HK-2 (cell line): Measurements from ENCODE around the gene MMADHC.

Experiments used
- DNase-seq: peaks from one replicate; pipeline ENCODE4 v3.0.0-alpha.2; 2018; ENCODE audit not compliant: unreplicated experiment

The MMADHC gene

GRCh38 chr2:149587220-149587949 is at the start of gene MMADHC:
MMADHC (minus strand) TSS chr2:149587775; CDS start chr2:149587097, 678 bp downstream.
- DNase-seq, result peak; percentile 94

DNA sequence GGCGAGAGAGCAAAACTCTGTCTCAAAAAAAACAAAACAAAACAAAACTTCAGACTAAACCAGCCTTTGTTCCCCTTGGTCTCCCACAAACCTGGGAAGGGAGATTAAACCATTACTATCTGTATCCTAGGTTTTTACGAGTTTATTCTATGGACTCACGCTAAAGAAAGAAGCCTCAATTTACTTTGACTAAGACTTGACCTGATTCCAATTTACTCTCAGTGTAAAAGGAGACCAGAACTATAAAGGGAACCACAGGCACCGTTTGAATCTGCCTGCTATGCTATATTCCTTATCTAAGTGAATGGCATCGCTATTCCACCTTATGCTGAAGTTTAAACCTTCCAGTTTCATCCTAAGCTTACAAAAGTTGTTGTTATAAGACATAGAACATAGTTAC is 46.5 kb upstream of the MMADHC start:
- no peak for DNase-seq

DNA sequence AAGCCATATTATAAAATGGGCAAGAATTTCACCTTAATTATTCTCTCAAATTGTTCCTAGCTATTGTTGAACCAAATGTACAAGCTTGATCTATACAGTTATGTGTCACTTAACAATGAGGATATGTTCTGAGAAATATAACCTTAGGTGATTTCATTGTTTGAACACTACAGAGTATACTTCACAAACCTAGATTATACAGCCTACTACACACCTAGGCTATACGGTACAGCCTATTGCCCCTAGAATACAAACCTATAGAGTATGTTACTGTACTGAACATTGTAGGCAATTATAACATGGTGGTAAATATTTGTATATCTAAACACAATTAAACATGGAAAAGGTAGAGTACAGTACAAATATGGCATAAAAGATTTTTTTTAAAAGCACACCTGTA is 42.9 kb upstream of the MMADHC start:
- no peak for DNase-seq

DNA sequence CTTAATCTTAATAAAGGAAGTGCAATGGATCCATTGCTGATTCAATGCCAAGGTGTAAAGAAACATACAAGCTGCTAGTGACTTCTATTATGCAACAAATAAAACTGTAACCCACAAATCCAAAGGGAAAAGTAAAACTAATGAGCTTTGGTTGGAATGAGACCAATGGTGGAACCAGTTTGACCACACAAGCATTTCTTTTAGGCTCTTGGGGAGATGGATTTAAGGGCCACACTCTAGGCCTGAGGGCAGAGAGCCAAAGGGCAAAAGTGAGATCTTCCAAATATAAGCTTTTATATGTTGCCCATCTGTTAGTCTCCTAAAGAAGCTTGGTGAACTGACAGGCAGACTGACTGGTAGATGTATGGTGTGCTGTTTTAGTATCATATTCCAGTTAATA is 41.5 kb upstream of the MMADHC start:
- no peak for DNase-seq

- no peak for DNase-seq
These were observed 39.7 kb upstream of the MMADHC start for GRCh38 chr2:149627111-149627801.

GRCh38 chr2:149625671-149626070 is 38.1 kb upstream of the MMADHC start:
- no peak for DNase-seq

DNA sequence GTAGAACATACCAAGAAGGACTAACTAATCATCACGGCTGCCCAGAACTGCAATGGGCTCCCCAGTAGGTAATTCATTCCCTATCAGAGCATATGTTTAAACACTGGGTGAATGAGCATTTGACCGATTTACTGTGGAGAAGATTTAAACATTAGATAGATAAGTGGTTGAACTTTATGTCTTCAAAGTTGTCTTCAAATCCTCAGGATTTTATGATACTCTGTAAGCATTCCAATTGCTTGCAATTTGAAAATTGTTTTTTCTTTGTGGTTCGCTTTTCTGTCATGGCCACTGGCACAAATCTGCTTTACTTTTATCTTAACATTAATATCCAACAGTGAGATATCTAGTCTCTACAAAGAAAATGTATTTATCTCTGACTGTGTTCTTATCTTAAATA is 37.7 kb upstream of the MMADHC start:
- DNase-seq, result no peak

DNA sequence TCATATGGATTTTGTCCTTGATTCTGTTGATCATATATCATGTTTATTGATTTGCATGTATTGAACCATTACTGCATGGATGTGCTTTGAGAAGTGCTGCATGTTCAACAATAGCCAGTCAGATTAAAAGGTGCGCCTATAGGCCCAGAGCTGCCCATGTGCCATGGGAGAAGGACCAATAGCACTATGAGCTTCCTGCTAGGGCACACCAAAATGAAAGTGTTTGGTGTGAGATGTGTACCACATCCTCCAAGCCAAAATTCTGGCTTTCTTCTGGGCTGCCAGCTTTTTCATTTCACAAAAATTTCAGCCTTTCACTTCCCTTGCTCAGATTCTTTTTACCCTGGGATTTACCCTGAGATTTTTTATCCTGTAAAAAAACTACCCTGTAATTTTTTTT is 34.8 kb upstream of the MMADHC start:
- no peak for DNase-seq

DNA sequence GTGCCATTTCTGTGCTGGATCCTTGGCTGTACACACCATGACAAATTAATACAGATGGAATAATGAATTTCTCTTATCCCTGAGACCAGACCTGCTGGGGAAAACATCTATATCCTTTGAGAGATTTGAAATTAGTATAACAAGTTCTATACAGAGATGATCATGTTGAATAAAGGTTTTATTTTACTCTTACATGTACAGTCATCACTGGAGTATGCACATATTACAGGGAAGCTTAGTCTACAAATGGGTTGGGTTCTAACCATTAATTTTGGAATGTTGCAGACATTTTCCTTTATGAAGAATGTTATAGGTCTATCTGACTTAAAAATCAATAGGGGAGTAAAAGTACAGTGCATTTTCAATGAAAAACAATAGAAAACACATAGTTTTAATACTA is 29.9 kb upstream of the MMADHC start:
- DNase-seq, result no peak

GRCh38 chr2:149616681-149617456 is 29.3 kb upstream of the MMADHC start:
- DNase-seq, result no peak

GRCh38 chr2:149613704-149614103 is 26.1 kb upstream of the MMADHC start:
- DNase-seq, result no peak

DNA sequence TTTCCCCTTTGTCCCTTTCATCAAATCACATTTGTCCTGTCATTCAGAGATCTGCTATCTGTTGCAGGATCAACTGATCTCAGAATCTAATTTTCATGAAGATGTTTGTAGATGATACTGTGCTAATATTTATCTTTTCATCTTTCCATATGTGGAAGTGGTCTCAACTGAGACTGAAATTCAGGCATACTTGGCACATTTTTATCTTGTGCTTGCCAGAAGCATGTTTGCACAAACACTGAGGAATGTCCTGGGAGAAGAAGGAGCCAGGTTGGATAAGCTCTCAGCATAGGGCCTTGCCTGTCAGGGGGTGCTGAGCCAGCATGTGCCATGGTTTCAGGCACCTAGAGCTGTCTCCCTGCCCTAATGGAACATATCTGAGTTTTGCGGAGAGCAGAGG is 24.5 kb upstream of the MMADHC start:
- no peak for DNase-seq

GRCh38 chr2:149611100-149611820 is 23.7 kb upstream of the MMADHC start:
- DNase-seq, result no peak

GRCh38 chr2:149606251-149606811 is 18.8 kb upstream of the MMADHC start:
- no peak for DNase-seq

DNA sequence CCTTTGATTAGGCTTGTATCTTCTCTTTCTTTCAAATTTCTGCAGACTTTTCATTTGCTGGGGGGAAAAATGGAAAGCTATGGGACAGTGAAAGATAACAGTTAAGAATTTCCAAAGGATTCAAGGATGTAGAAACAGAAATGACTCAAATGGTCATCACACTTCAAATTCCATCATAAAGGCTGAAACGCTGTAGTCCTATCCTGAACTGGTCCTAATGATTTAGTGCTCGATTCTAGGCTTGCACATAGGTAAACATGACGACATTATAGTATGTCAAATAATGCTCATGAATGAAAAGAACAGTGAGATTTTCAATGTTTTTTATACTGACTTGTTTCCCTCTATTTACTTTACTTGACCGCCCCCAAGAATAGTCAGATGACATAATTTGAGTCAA is 15.7 kb upstream of the MMADHC start:
- DNase-seq, result no peak

GRCh38 chr2:149601141-149601796 is 13.7 kb upstream of the MMADHC start:
- DNase-seq, result no peak

DNA sequence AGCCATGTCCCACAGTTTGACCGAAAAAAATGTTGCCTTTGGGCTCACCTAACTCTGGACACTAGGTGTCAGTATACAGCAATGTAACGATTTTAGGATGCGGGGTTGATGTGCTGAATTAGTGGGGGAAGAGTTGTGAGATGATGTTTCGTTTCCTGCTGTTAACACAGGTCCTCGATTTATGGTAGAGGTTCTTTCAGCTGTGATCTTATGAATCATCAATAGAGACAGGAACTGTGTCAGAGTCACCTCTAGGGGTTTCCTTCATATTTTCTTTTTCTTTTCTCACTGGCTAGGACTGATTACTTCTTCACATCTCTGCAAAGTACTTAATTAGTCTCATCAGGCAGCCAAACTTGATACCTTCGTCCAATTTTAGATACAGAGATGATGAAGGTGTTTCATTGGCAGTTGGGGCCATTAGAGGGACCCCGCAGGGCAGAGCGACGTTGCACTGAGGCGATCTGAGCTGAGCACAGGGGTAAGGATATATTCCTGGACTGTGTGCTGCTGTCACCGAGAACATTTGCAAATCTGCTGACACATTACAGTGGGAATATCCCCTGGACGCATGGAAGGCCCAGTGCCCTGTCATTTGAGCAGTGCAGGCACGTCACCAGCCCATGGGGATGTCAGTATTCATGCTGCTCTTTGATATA is 10.2 kb upstream of the MMADHC start:
- peak; percentile 41 for DNase-seq

GRCh38 chr2:149597050-149597667 is 9.6 kb upstream of the MMADHC start:
- DNase-seq, result no peak

DNA sequence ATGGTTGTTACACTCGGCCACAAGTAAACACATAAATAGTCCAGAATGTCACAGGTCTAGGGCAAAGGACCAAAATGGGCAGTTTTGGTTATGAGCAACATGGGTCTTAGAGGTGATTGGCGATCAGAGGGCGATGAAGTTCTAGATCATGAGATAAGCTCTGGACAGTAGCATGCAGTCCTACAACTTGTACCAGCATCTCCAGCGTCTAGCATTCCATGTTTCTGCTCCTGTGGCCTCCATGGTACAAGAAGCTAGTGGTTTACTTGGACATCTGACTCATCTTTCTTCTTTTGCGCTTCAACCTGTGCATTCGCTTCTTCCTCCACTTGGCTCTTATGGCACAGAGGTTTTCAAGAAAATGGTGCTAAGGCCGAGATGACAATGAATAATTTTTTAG is 8.9 kb upstream of the MMADHC start:
- no peak for DNase-seq
